Adrenal gland (tissue), 12 donors: ENCODE results near the gene CCDC69. TPM values are rescaled to one million over a fixed set of nuclear protein-coding genes. Genes with fewer than 3 reads are reported as not detected.
A peak's percentile ranks its signal among the peaks of the same experiment; 100 is the strongest.

Experiments used
- DNase-seq, 7 donors: peaks; one replicate each; pipeline ENCODE4 v3.0.0-alpha.2; 2019 to 2020
- H3K27ac ChIP-seq, 5 donors: fragments of 200-600 bp; sonication (generic) in 4 of 5; 1 replicate in 3 of 5; 2 replicates in 2 of 5; pipeline versions ENCODE4 v1.5.1 to v1.8.0; 2016 to 2020; ENCODE audit warnings: mild to moderate bottlenecking in 1 of 5
- H3K27me3 ChIP-seq: fragments of 200-600 bp; 2 replicates; pipeline ENCODE4 v1.8.0; 2021
- H3K36me3 ChIP-seq, 2 donors: fragments of 200-600 bp; replicated peaks in 1 of 2; 1 replicate in 1 of 2; 2 replicates in 1 of 2; pipeline versions ENCODE4 v1.5.1 to v1.8.0; 2018 to 2022
- H3K4me1 ChIP-seq, 2 donors: fragments of 200-600 bp; replicated peaks in 1 of 2; 1 replicate in 1 of 2; 2 replicates in 1 of 2; pipeline versions ENCODE4 v1.5.1 to v1.8.0; 2018 to 2021
- H3K4me3 ChIP-seq, 4 donors: fragments of 200-600 bp; sonication (generic) in 3 of 4; one replicate each; pipeline ENCODE4 v1.5.1; 2016 to 2018
- H3K9me3 ChIP-seq, 3 donors: fragments of 200-600 bp; sonication (generic) in 1 of 3; replicated peaks in 1 of 3; 1 replicate in 2 of 3; 2 replicates in 1 of 3; pipeline versions ENCODE4 v1.5.1 to v1.8.0; 2016 to 2021
- POLR2A ChIP-seq, 2 donors: fragments of 450-650 bp; IDR thresholded peaks; one replicate each; pipeline ENCODE4 v1.6.1; 2017; ENCODE audit warnings: antibody characterized with exemption in 2 of 2, mild to moderate bottlenecking in 2 of 2, moderate library complexity in 1 of 2
- WGBS, 4 donors: extraction: QIAGEN DNeasy Blood & Tissue Kit in 2 of 4; methylation state at CpG; one replicate each; pipeline versions ENCODE4 v1.1.5 to v1.1.7; 2013 to 2017; 5-methylcytosine and 5-hydroxymethylcytosine counted together
- intact Hi-C, 2 donors: fragments of 100-400 bp; cut with DNase I; formaldehyde crosslinking; loops; one replicate each; pipeline versions ENCODE4 v1.14.1 to v1.15.0; 2022 to 2023
- polyA plus RNA-seq, 3 donors: library from polyadenylated mRNA; stranded (reverse); fragments of 200-250 nt in 2 of 3; fragments of 350-450 nt in 1 of 3; fragmentation: Illumina TruSeq in 1 of 3; extraction: RNeasy Lipid Tissue Mini Kit (QIAGEN cat#74804) in 1 of 3; gene quantifications; one replicate each; pipeline ENCODE4 v1.2.3, GENCODE V29; 2013 to 2014
- total RNA-seq, 9 donors: library from RNA; depleted of rRNA in 4 of 9; stranded (reverse); fragments of >200 nt in 4 of 9; fragments of 120-200 nt in 1 of 9; fragmentation: NEBNext Ultra II Directional in 1 of 9; extraction: Animal tissue kit (Norgen Biotek cat#: 25700) in 1 of 9; gene quantifications; one replicate each; pipeline versions ENCODE4 v1.1.0 to v1.2.4, GENCODE V29; 2013 to 2023
- TF ChIP-seq, protein P1 (sequence below), 6 experiments: fragments of 450-650 bp in 4 of 6; fragments of 200-600 bp in 2 of 6; sonication (generic) in 1 of 6; IDR thresholded peaks; 1 replicate in 5 of 6; 2 replicates in 1 of 6; pipeline versions ENCODE4 v1.5.1 to v1.8.0; 2016 to 2021; ENCODE audit warnings: antibody characterized with exemption in 6 of 6, mild to moderate bottlenecking in 2 of 6, moderate library complexity in 1 of 6
- donor health status: healthy with polysubstance abuse.
- donor health status: Bipolar disorder and iron deficiency.
- donor health status: DM: yes; HTN: yes; CAD: no.
- donor health status: DM: no; HTN: no; CAD: no.
- donor health status: DM: no; HTN: no; CAD: no.
- donor health status: DM: yes; HTN: yes; CAD: no.

CCDC69 gene
- total and polyA plus RNA-seq, 12 donors: 76.1 to 241 (median 174) TPM

DNA sequence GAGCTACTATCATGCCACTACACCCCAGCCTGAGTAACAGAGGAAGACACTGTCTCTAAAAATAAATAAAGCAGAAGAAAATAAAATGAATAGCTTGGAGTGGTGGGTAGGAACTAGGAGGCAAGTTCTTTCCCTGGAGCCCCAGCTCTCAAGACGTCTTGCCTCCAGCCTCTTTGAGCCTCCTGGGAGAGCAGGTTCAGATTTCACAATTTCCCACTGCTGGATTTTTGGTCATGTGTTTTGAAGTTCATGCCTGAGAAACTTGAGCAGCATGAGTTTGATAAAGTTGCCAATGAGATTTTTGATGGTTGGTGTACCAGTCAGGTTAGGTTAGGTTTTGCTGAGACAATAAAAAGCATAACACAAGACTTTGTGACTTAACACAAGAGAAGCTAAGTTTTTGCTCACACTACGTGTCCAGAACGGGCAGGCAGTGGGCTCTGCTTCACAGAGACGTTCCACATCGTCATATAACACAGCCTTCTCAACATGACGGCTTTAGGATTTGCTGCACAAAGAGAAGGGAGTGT is 4.1 kb upstream of the CCDC69 start:
- WGBS, 4 donors: 52 to 88% (median 86%) methylated on average over 5 to 6 of the region's 6 CpGs
- H3K9me3 ChIP-seq: no peaks in the 10 kb centered on the region
- no peaks in the 10 kb centered on the region for H3K27me3 ChIP-seq
- TF ChIP-seq POLR2A (IDR thresholded peaks at IDR 0.05): no peak
- TF ChIP-seq, protein P1, sequence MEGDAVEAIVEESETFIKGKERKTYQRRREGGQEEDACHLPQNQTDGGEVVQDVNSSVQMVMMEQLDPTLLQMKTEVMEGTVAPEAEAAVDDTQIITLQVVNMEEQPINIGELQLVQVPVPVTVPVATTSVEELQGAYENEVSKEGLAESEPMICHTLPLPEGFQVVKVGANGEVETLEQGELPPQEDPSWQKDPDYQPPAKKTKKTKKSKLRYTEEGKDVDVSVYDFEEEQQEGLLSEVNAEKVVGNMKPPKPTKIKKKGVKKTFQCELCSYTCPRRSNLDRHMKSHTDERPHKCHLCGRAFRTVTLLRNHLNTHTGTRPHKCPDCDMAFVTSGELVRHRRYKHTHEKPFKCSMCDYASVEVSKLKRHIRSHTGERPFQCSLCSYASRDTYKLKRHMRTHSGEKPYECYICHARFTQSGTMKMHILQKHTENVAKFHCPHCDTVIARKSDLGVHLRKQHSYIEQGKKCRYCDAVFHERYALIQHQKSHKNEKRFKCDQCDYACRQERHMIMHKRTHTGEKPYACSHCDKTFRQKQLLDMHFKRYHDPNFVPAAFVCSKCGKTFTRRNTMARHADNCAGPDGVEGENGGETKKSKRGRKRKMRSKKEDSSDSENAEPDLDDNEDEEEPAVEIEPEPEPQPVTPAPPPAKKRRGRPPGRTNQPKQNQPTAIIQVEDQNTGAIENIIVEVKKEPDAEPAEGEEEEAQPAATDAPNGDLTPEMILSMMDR (IDR thresholded peaks at IDR 0.05): no peak
- no peak overlapping the region for H3K4me3 ChIP-seq
- H3K36me3 ChIP-seq: no peaks in the 10 kb centered on the region
- H3K27ac ChIP-seq: no peak overlapping the region
- H3K4me1 ChIP-seq: peaks cover 0 to 10% of the 10 kb centered on the region in 2 donors
- no peak for DNase-seq
- intact Hi-C loops: no loop called here

DNA sequence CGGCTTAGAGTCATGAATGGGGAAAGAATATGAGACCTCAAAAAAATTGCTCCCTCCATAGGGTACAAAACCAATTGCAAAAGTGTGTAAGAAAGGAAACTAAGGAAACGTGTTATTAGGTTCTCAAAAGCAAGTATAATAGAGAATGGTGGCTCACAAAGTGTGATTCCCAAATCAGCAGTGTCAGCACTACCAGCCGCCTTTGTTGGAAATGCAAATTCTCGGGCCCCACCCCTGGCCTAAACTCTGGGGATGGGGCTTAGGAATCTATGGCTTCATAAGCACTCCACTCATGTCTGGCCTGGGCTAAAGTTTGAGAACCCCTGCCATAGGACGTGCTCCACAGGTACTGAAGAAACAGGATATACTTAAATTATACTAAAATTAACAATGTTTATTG is 1.6 kb upstream of the CCDC69 start:
- intact Hi-C loops: no loop called here
- TF ChIP-seq, protein P1 (IDR thresholded peaks at IDR 0.05): no peak
- no peak for TF ChIP-seq POLR2A (IDR thresholded peaks at IDR 0.05)
- no peak overlapping the region for H3K4me3 ChIP-seq
- H3K36me3 ChIP-seq: no peaks in the 10 kb centered on the region
- WGBS, 4 donors: 85 to 90% (median 87%) methylated on average over 5 of the region's 5 CpGs
- no peaks in the 10 kb centered on the region for H3K27me3 ChIP-seq
- H3K9me3 ChIP-seq: no peaks in the 10 kb centered on the region
- no peak overlapping the region for H3K27ac ChIP-seq
- no peak for DNase-seq
- H3K4me1 ChIP-seq: peaks cover 22 to 35% of the 10 kb centered on the region in 2 donors

DNA sequence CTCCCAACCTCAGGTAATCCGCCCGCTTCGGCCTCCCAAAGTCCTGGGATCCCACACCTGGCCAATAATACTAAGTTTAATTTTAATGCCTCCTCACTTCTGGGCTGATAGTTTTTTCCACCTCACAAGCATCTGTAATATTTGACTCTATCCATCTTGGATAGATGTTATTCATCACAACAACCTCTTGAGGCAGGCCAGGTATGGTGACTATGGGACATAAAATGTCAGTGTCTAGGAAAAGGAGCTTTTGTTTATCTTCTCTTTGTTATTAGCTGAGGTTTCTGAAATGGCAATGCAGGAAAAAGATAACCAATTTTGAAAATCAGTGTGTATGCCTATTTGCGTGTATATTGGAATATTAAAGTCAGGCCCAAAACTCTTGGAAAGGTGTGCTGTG is 1.2 kb upstream of the CCDC69 start:
- intact Hi-C loops: no loop called here
- TF ChIP-seq, protein P1 (IDR thresholded peaks at IDR 0.05): no peak
- no peak for TF ChIP-seq POLR2A (IDR thresholded peaks at IDR 0.05)
- no peak for DNase-seq
- Histone ChIP-seq H3K27ac (no peak overlapping the region), H3K9me3 (no peaks in the 10 kb centered on the region), H3K4me3 (no peak overlapping the region), H3K36me3 (no peaks in the 10 kb centered on the region), H3K4me1 (peaks cover 22 to 39% of the 10 kb centered on the region in 2 donors), H3K27me3 (no peaks in the 10 kb centered on the region)
- WGBS, 4 donors: 93 to 98% (median 96%) methylated on average over 4 of the region's 4 CpGs

DNA sequence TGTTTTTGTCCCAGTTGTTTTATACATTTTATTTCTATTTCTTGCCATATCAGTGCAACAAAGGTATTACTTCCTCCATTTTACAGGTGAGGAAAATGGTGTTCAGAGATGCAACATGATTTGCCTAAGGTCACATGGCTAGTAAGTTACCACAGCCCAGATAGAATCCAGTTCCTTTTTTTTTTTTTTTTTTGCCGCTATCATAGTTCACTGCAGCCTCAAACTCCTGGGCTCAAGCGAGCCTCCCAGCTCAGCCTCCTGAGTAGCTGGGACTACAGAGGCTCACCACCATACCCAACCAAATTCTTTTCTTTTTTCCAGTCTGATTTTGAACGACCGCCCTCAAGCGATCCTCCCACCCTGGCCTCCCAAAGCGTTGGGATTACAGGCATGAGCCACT is 480 bp upstream of the CCDC69 start:
- 78 to 89% (median 83%) methylated on average over 6 of the region's 6 CpGs for WGBS, 4 donors
- H3K27ac ChIP-seq: peak overlapping the region in 3 of 5 donors; percentile 74 to 92 (median 84)
- intact Hi-C loops: no loop called here

More for the DNA sequence above, 480 bp upstream of the CCDC69 start:
- no peaks in the 10 kb centered on the region for H3K36me3 ChIP-seq
- no peaks in the 10 kb centered on the region for H3K27me3 ChIP-seq
- TF ChIP-seq, protein P1 (IDR thresholded peaks at IDR 0.05): no peak
- no peak for TF ChIP-seq POLR2A (IDR thresholded peaks at IDR 0.05)
- DNase-seq: no peak
- H3K9me3 ChIP-seq: no peaks in the 10 kb centered on the region
- peaks cover 22 to 46% of the 10 kb centered on the region in 2 donors for H3K4me1 ChIP-seq
- peak overlapping the region in 1 of 4 donors; percentile 81 for H3K4me3 ChIP-seq
